Measurements from ENCODE around the gene ATP7B.
"Not testable (repeated sequence)": the region's sequence is repeated elsewhere in the genome, so short reads cannot be mapped to it uniquely, and the experiment has no call there.

Gene ATP7B

GRCh38 chr13:52006523-52007245, 4.6 kb downstream of the ATP7B start:
- no peak for DNase-seq (ENCODE audit: extremely low read depth in 1 of 2, low read depth in 1 of 2)

- DNase-seq (ENCODE audit: extremely low read depth in 1 of 2, low read depth in 1 of 2): no peak
Observed at GRCh38 chr13:52005841-52006522, 5.3 kb downstream of the ATP7B start.

- DNase-seq (ENCODE audit: extremely low read depth in 1 of 2, low read depth in 1 of 2): no peak
Observed at GRCh38 chr13:52004511-52005170, 6.6 kb downstream of the ATP7B start.

GRCh38 chr13:52003541-52003940, 7.7 kb downstream of the ATP7B start:
- DNase-seq (ENCODE audit: extremely low read depth in 1 of 2, low read depth in 1 of 2): no peak

- DNase-seq (ENCODE audit: extremely low read depth in 1 of 2, low read depth in 1 of 2): no peak
Observed at GRCh38 chr13:52002361-52002760, 8.9 kb downstream of the ATP7B start.

GRCh38 chr13:52001120-52001731, 10.0 kb downstream of the ATP7B start:
- DNase-seq (ENCODE audit: extremely low read depth in 1 of 2, low read depth in 1 of 2): no peak

GRCh38 chr13:51999921-52000320, 11.3 kb downstream of the ATP7B start:
- no peak for DNase-seq (ENCODE audit: extremely low read depth in 1 of 2, low read depth in 1 of 2)

GRCh38 chr13:51999510-51999911, 11.7 kb downstream of the ATP7B start:
- no peak for DNase-seq (ENCODE audit: extremely low read depth in 1 of 2, low read depth in 1 of 2)

GRCh38 chr13:51998723-51999509, 12.3 kb downstream of the ATP7B start:
- DNase-seq (ENCODE audit: extremely low read depth in 1 of 2, low read depth in 1 of 2): no peak

- no peak for DNase-seq (ENCODE audit: extremely low read depth in 1 of 2, low read depth in 1 of 2)
Observed at GRCh38 chr13:51997641-51998330, 13.5 kb downstream of the ATP7B start.

- DNase-seq (ENCODE audit: extremely low read depth in 1 of 2, low read depth in 1 of 2): no peak
Observed at GRCh38 chr13:51997186-51997585, 14.1 kb downstream of the ATP7B start.

GRCh38 chr13:51996641-51997040, 14.6 kb downstream of the ATP7B start:
- DNase-seq (ENCODE audit: extremely low read depth in 1 of 2, low read depth in 1 of 2): no peak

- no peak for DNase-seq (ENCODE audit: extremely low read depth in 1 of 2, low read depth in 1 of 2)
Observed at GRCh38 chr13:51995677-51996551, 15.3 kb downstream of the ATP7B start.

- DNase-seq (ENCODE audit: extremely low read depth in 1 of 2, low read depth in 1 of 2): no peak
Observed at GRCh38 chr13:51993713-51994112, 17.5 kb downstream of the ATP7B start.

- no peak for DNase-seq (ENCODE audit: extremely low read depth in 1 of 2, low read depth in 1 of 2)
Observed at GRCh38 chr13:51988988-51989618, 22.1 kb downstream of the ATP7B start.

- not testable (repeated sequence) for DNase-seq (ENCODE audit: extremely low read depth in 1 of 2, low read depth in 1 of 2)
Observed at GRCh38 chr13:51984904-51985303, 26.3 kb downstream of the ATP7B start.

GRCh38 chr13:51983292-51983691, 28.0 kb downstream of the ATP7B start:
- DNase-seq (ENCODE audit: extremely low read depth in 1 of 2, low read depth in 1 of 2): not testable (repeated sequence)

- no peak for DNase-seq (ENCODE audit: extremely low read depth in 1 of 2, low read depth in 1 of 2)
Observed at GRCh38 chr13:51981355-51981754, 29.9 kb downstream of the ATP7B start.

- no peak for DNase-seq (ENCODE audit: extremely low read depth in 1 of 2, low read depth in 1 of 2)
Observed at GRCh38 chr13:51980908-51981307, 30.3 kb downstream of the ATP7B start.

All from activated CD8-positive, alpha-beta memory T cell treated with anti-CD3 and anti-CD28 coated beads for 1 hour (primary cell).